Fibroblast of skin of left biceps (primary cell): ENCODE measurements around the gene DTNBP1.

Experiments used
- DNase-seq, 2 experiments: peaks; one replicate each; pipeline ENCODE4 v3.0.0-alpha.2; 2013; ENCODE audit warnings: low read depth in 2 of 2

DTNBP1 gene

DNA sequence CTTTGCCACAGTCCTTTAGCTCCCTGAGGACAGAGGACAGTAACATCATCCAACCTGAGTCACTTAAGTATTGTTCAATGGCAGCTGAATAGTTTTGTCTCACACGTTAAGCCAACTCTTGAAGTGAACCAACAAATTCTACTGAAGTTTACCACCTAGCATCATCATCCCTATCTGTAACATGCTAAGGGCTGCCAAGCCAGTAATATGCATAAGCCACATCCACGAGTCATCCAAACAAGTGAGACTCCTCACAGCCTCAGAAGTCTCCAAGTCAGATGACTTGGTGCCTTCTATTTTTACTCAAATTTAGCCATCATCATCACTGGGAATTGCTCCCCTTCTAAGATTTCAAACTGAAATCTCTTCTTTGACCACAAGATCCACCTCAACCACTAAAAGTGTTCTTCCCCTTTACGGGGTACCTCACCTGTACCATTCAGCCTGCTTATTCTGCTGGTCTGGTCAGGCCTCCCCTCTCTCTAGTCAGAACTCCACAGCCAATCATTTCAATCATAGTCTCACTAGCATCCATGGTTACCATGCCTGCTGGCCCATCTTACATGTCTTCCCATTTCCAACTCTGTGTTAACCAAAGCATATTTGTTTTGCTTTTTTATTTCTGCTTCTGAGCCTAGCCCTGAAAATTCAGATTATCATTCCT, 73.7 kb downstream of the DTNBP1 start:
- peak; percentile 30 to 34 for DNase-seq

DNA sequence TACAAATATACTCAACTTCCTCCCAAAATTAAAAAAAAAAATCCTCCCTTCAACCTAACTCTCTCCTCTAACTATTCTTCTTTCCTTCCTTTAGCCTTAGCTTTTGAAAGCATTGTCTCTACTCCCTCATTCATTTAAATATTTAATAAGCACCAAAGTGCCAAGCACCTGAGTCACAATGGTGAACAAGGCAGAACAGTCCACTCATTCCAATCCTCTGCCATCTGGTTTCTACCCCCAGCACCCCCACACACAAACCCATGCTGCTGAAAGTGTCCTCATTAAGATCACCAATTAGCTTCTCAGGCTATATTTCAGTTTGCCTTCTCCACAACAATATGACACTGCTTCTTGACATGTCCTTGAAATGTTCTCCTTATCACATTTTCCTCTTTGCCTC, 76.3 kb downstream of the DTNBP1 start:
- no peak for DNase-seq

DNA sequence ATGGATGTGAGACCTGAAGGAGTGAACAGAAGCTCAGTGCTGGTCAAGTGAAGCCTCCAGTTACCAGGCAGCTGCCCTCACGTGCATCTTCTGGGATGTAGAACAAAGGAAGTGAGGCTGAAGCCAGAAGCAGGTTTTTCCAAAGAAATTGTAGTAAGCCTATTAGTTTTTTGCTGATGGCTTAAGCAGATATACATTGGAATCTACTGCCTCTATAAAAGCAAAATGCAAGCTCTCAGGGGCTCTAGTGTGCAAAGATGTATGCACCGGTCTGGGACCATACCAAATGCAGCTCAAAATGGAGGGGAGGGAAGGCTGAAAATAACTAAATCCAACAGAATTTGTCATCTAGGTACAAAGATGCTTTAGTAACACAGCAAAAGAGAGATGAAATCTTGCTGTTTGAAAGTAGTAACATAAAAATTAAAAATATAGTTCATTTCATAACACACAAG, 77.0 kb downstream of the DTNBP1 start:
- DNase-seq, result no peak

DNA sequence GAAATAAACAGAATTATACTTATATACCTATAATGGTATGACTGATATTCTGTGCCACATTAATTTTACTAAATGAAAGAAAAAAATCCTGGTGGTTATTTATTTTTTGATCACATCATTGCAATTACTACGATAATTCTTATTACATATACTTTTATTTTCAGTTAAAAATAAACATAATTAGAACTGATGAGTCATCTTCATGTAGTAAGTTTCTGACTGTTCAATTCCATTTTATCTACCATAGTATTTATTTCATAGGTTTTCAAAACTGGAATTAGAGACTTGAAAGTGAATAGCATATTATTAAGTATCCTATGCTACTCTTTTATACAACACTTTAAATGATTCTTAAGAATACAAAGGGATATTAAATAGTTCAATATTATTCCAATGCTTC, 80.3 kb downstream of the DTNBP1 start:
- DNase-seq, result no peak

DNA sequence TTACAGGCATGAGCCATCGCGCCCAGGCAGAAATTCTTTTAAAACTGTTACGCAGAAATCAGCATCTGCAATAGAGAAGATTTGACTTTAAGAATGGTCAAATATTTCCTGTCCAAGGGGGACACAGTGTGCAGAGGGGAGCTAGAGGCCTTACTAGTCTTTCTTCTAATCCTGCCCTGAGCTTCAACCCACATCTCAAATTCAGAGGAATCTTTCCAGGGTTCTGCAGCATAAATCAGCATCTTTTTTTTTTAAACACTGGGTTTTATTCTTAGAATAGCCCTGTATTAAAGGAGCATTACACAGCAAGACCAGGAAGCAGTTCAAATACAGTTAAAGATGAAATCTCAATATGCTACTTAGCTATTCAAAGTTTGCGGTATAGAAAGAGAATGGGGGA, 81.1 kb downstream of the DTNBP1 start:
- DNase-seq, result no peak

DNA sequence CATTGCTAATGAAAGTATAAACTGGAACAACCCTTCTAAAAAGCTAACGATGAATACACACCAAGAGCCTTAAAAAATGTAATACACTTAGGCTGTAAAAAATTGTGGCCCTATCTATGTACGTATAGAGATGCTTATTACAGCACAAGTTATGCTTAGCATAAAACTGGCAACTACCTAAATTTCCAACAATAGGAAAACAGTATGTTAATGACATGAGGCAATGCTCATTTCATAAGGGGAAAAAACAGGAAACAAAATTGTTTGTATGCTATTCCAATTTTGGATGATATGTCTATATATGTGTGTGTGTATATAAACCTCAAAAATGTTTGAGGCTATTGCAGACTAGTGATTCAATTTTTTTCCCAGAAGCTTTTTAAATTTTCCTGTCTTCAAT, 82.5 kb downstream of the DTNBP1 start:
- DNase-seq, result no peak

DNA sequence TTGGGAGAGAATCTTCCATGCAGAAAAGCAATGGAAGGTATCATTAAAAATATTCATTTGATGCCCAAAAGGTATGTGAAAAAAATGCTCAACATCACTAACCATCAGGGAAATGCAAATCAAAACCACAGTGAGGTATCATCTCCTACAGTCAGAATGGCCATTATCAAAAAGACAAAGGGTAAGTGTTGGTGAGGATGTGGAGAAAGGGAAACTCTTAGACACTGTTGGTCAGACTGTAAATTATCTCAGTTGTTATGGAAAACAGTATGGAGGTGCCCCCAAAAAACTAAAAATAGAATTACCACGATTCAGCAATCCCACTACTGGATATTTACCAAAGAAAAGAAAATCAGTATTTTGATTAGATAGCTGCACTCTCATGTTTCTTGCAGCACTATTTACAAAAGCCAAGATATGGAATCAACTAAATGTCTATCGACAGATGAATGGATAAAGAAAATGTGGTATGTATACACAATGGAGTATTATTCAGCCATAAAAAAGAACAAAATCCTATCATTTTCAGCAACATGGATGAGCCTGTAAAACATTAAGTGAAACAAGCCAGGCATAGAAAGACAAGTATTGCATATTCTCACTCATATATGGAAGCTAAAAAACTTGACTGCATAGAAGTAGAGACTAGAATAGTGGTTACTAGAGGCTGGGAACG, 84.0 kb downstream of the DTNBP1 start:
- no peak for DNase-seq

DNA sequence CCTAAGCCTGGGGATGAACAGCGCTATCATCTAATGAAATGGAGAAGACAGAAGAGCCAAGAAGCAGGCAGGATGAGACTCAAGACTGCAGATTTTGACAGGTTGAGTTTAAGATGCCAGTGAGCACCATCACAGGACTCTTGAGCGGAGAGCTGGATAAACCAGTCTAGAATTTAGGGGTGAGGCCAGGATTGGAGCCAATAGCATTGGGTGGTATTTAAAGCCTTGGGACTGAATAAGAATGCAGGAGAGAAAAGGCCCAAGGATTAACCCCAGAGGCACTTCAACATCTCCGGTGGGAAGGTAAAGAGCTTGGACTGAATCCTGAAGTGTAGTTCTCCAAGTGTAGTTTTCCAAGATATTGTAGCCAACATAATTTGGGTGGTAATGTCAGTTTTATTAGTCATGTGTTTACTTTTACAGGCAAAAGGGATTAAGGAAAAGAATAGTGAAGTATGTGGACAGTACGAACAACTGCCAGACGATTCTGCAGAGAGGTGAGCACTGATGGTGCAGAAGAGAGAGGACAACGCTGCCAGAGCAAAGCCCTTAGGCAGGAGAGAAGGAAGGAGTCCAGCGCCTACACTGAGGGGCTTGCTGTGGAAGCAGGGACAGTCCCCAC, 85.2 kb downstream of the DTNBP1 start:
- no peak for DNase-seq

DNA sequence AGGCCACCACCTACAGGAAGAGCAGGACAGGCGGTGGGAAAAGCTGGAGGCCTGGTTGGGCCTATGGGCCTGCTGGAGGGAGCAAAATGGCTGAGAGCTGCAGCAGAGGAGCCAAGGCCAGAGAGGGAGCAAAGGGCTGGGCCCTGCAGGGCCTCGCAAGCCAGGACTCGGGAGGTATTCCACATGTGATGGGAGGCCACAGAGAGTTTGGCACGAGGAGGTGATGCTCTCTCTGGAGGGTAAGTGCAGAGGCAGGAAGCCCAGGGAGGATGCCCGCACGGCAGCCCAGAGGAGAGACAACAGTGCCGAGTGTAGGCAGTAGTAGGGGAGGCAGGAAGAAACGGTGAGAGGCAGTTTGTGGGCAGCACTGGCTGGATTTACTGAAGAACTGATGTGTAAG, 85.7 kb downstream of the DTNBP1 start:
- DNase-seq, result no peak

DNA sequence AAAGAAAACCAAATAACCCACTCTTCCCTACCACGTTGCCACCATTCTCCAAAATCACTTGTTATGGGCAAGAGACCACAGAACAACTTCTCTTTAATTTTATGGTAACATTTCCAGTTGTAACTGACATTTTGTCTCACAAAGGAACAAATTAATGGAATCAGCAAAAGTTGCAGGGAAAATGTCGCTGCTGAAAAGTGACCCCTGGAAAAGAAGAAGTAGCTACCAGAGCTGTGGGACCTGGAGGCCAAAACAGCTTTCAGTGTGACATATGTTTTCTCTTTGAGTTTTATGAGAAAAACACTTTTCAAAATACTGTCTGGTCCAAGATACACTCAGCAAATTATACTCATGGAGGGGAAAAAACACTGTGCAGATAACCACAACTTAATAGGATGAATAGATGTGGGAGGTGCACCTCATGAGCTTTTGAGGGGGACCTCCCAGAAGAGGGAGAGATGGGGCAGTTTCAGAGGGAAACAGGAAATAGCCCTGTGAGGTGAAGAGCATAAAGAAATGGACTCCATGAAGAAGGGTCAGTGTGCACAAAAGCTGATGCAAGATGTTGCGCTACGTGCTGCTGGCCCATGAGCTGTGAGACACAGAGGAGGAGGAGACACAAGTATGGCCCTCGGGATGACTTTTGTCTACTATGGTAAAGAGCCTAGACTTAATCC, 87.3 kb downstream of the DTNBP1 start:
- DNase-seq, result no peak

DNA sequence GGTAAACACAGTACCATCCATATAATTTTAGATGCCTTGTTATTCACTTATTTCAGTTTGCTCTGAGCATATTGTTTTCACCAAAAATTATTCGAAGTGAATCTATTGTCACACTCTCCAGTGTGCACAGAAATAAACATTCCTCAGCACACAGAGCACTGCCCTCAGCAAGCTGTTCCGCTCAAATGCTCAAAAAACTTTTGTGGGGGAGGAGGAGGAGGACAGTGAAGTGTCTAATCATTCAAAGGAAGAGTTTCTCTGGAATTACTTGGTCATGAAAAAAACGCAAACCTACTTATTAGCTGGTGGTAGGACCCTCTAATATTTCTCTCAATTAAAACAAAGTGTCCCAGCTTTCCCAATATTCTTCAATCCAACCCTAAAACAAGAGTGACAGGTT, 88.3 kb downstream of the DTNBP1 start:
- DNase-seq, result no peak

DNA sequence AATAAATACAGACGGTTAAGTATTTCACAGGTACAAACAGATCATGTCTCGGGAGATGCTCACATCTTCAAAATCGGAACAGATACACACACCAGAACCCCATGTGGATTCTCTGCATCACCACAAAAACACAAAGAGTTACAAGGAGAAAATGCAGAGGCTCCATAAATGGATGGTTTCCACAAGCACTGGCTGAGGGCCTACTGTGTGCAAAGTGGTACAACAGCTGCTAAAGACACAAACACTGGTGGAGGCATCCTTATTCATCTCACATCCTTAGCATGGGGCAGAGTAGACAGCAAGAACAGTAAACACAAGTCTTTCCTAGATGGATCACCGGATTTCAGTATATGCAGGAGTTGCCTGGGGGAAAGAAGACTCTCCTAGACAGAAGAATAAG, 88.8 kb downstream of the DTNBP1 start:
- no peak for DNase-seq

DNA sequence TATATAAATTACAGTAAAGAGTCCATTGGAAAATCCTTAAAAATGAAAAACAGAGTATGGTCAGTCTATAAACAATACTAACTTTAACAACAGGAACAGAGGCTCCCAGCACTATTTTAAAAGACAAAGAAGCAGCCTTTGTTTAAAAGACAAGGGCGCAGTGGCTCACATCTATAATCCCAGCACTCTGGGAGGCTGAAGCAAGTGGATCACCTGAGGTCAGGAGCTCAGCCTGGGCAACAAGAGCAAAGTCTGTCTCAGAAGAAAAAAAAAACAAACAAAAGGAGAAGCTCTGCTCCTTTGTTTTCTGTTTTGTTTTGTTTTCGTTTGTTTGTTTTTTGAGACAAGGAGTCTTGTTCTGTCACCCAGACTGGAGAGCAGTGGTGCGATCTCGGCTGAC, 89.4 kb downstream of the DTNBP1 start:
- no peak for DNase-seq

DNA sequence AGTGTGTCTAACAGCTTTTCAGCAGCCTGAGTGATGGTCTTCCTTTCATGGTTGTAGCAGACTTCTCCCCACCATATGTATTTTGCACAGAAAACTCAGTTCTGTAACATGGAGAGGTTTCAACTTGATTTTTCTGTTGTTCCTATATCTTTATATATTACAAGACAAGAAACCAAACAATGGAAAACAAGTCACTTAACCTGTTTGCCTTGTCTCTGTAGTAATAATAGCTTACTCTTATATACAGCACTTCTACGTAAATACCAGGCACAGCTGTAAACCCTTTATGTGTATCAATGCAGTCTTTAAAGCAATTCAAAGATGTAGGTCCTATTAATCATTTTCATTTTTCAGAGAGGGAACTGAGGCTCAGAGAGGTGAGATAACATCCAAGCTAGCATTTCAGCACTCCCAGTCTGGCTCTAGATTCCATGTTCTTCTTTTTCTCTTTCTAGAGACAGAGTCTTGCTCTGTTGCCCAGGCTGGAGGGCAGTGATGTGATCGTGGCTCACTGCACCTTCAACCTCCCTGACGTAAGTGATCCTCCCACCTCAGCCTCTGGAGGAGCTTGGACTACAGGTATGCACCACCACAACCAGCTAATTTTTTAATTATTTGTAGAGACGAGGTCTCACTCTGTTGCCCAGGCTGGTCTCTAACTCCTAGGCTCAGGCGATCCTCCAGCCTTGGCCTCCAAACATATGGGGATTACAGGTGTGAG, 90.4 kb downstream of the DTNBP1 start:
- DNase-seq, result no peak

DNA sequence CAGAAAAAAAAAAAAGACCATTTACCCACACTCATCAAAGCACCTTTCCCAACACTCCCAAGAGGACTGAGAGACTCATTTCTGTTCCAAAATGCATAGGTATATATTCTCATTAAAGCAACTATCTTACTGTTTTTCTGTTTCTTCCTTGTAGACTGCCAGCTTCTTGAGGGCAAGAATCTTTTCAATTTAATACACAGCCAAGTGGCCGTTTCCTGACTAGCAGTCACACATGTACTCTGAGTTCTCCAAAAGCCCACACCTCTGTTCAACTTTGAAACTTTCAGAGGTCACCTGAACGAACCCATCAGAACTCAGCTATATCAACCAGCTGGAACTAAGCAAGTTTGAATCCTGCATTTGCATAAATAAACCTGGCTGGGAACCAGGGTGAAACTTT, 92.7 kb downstream of the DTNBP1 start:
- DNase-seq, result no peak

DNA sequence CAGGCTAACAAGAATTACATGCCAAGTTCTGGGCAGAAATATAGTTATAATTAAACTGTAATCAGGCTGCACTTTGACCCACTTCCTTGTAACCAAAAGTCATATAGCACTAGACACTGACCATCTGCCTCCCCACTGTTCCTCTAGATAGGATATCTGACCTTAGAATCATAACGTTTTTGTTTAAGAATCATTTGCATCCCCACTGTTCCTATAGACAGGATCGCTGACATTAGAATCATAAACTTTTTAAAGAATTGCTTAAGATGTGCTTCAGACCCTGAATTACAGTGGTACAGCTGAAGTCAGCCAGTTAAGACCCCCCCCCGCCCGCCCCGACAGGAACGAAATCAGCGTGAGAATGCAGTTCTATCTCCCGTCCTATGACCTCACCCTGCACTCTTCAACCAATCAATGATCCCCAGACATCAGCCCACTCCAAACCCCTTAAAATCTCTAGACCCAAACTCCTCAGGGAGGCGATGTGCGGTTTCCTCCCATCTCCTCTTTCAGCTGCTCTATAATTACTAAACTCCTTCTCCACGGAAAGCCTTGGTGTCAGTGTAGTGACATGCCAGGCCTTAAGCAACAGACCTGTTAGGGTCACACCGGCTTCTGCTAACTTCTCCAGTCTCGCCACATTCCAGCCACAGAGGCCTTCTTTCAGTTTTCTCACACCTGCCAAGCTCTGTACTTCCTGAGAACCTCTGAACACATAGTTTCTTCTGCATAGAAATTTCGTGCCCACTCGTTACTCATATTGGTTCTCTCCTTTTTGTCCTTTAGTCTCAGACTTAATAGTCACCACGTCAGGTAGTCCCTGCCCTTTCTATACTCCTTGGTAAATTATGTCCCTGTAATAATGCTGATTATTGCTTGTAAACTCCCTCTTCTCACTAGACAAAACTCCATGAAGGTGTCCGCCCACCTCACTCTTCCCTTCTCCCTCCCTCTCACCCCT, 93.5 kb downstream of the DTNBP1 start:
- DNase-seq, result no peak

DNA sequence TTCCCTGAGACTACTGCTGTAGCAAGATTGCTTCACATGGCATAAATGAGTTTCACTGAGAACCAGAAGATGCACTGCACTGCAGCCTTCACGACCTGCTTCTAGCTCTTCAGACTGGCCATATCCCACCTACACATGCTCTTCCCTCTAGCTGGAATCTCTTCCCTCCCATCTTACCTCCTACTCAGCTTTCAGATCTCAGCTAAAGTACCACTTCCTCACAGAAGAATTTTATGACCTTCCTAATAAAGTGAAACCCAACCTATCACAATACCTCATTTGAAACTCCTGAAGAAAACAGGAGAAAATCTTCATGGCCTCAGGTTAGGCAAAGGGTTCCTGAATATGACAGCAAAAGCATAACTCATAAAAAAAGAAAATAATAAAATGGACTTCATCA, 99.9 kb downstream of the DTNBP1 start:
- DNase-seq, result no peak

DNA sequence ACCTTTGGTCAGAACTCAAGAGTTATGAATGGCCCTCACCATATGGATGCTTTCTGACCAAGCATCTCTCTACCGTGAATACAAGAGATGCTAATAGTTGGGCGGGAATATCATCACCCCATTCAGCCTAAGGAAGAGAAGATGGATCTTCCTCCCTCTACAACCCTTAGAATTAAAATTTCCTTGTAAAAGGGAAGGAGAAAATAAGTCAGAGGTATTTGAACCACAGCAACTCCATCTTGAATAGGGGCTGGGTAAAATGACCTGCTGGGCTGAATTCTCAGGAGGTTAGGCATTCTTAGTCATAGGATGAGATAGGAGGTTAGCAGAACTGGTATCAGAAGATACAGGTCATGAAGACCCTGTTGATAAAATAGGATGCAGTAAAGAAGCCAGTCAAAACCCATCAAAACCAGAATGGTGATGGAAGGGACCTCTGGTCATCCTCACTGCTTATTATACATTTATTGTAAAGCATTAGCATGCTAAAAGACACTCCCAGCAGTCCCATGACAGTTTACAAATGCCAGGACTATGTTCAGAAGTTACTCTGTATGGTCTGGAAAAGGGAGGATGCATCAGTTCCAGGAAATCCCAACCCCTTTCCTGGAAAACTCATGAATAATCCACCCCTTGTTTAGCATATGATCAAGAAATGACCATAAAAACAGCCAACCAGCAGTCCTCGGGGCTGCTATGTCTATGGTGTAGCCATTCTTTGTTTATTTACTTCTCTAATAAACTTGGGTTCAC, 101.2 kb downstream of the DTNBP1 start:
- no peak for DNase-seq

DNA sequence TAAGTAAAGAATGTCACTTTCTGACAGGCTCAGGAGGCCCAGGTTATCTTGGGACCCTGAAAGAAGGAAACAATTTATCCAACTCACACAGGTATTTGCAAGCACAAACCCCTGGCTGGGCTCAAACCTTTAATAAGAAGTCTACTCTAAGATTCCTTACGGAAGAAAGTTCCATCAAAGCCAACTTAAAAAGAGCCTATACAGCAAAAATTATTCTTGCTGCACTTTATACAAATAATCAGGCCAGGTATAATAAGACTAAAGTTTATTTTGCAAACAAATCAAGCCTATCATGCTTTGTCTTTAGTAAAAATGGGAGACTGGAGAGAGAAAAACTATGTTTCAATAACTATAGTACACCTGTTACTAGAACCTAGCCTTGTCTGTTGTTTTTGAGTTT, 102.1 kb downstream of the DTNBP1 start:
- DNase-seq, result no peak

DNA sequence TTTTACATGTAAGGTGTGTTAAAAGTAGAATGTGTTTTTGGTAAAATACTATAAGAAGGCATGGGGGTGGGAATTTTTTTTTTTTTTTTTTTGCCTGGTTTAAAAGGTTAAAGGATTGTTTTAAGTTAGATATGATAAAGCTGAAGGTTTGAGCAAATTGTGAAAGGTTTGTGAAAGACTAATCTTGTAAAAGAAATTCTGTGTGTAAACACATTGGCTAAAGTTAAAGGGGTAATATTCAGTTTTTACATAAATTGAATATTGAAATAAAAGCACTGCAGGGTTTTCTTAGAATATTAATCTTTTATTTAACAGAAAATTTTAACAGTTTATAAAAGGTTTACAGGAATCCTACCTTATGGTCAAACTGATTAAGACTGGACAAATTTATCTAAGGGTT, 105.7 kb downstream of the DTNBP1 start:
- no peak for DNase-seq
